Measurements from ENCODE around the gene TAGAP. TPM values are rescaled to one million over a fixed set of nuclear protein-coding genes. Genes with fewer than 3 reads are reported as not detected.

TAGAP gene
- total and polyA plus RNA-seq, 7 donors, result 0.06 to 1.2 (median 0.42) TPM

DNA sequence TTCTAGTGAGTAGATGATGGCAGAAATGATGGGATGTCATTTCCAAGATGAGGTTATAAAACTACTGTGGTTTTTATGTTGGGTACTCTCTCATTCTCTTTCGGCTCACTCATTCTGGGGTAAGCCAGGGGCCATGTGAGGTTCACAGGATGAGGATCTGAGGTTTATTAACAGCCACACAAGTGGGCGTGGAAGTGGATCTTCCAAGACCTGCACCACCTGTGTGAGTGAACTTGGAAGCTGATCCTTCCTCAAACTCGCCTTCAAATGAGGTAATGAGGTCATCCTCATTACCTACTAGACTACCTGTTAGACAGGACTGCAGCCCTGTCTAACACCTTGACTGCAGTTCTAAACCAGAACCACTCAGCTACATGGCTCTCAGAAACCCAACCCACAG, 45.1 kb upstream of the TAGAP start:
- Histone ChIP-seq H3K27ac (no peak overlapping the region), H3K27me3 (ENCODE audit: insufficient read depth in 3 of 3, low read length in 2 of 3) (no peaks in the 10 kb centered on the region), H3K4me1 (no peaks in the 10 kb centered on the region), H3K9me3 (no peaks in the 10 kb centered on the region), H3K36me3 (ENCODE audit: insufficient read depth in 1 of 2, low read depth in 1 of 2) (no peaks in the 10 kb centered on the region), H3K4me3 (no peak overlapping the region)
- TF ChIP-seq, protein P1, sequence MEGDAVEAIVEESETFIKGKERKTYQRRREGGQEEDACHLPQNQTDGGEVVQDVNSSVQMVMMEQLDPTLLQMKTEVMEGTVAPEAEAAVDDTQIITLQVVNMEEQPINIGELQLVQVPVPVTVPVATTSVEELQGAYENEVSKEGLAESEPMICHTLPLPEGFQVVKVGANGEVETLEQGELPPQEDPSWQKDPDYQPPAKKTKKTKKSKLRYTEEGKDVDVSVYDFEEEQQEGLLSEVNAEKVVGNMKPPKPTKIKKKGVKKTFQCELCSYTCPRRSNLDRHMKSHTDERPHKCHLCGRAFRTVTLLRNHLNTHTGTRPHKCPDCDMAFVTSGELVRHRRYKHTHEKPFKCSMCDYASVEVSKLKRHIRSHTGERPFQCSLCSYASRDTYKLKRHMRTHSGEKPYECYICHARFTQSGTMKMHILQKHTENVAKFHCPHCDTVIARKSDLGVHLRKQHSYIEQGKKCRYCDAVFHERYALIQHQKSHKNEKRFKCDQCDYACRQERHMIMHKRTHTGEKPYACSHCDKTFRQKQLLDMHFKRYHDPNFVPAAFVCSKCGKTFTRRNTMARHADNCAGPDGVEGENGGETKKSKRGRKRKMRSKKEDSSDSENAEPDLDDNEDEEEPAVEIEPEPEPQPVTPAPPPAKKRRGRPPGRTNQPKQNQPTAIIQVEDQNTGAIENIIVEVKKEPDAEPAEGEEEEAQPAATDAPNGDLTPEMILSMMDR (IDR thresholded peaks at IDR 0.05), result no peak
- no peak for DNase-seq
- WGBS, 3 donors, result 91 to 97% (median 93%) methylated on average over 3 of the region's 3 CpGs
- ATAC-seq, result no peak
- intact Hi-C loops (cut with DNase I), result no loop called here

GRCh38 chr6:159089443-159089842, 44.7 kb upstream of the TAGAP start:
- WGBS, 3 donors, result 93 to 97% (median 96%) methylated on average over 3 of the region's 3 CpGs
- intact Hi-C loops (cut with DNase I), result no loop called here
- TF ChIP-seq, protein P1 (IDR thresholded peaks at IDR 0.05), result no peak
- no peaks in the 10 kb centered on the region for H3K36me3 ChIP-seq (ENCODE audit: insufficient read depth in 1 of 2, low read depth in 1 of 2)
- no peaks in the 10 kb centered on the region for H3K27me3 ChIP-seq (ENCODE audit: insufficient read depth in 3 of 3, low read length in 2 of 3)
- ATAC-seq (no peak), DNase-seq (no peak)
- no peaks in the 10 kb centered on the region for H3K9me3 ChIP-seq
- H3K27ac ChIP-seq, result no peak overlapping the region
- no peaks in the 10 kb centered on the region for H3K4me1 ChIP-seq
- H3K4me3 ChIP-seq, result no peak overlapping the region

DNA sequence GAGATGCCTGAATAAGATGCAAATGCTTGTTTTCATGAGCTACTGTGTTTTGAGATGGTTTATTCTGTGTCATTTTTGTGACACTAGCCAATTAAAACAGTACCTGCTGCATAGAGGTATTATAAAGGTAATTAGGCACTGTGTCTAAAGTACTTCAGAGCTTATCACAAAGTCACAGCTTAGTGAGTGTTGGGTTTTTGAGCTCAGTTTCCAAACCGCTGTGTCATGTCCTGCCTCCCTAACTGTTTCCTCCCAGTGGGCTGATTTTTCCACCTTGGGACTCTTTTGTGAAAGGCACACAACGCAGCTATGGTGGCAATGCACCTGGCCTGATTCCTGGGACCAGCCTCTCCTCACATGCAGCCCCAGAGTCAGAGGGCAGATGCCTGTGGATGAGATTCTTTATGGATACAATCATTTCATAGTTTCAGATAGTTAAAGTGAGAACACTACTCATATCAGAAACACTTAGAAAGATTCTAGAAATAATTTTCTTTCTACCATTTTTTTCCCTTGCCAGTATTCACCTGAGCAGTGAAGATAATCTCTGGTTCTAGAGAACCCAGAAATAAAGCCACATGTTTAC, 41.3 kb upstream of the TAGAP start:
- intact Hi-C loops (cut with DNase I), result no loop called here
- ATAC-seq, result no peak
- H3K36me3 ChIP-seq (ENCODE audit: insufficient read depth in 1 of 2, low read depth in 1 of 2), result no peaks in the 10 kb centered on the region
- H3K4me1 ChIP-seq, result no peaks in the 10 kb centered on the region
- no peaks in the 10 kb centered on the region for H3K9me3 ChIP-seq
- no peaks in the 10 kb centered on the region for H3K27me3 ChIP-seq (ENCODE audit: insufficient read depth in 3 of 3, low read length in 2 of 3)
- no peak overlapping the region for H3K27ac ChIP-seq
- no peak for DNase-seq
- no peak overlapping the region for H3K4me3 ChIP-seq
- 79 to 84% (median 81%) methylated on average over 2 of the region's 2 CpGs for WGBS, 3 donors
- TF ChIP-seq, protein P1 (IDR thresholded peaks at IDR 0.05), result no peak

- Histone ChIP-seq H3K4me1 (no peaks in the 10 kb centered on the region), H3K27me3 (ENCODE audit: insufficient read depth in 3 of 3, low read length in 2 of 3) (no peaks in the 10 kb centered on the region), H3K9me3 (no peaks in the 10 kb centered on the region), H3K4me3 (no peak overlapping the region), H3K27ac (no peak overlapping the region), H3K36me3 (ENCODE audit: insufficient read depth in 1 of 2, low read depth in 1 of 2) (no peaks in the 10 kb centered on the region)
- TF ChIP-seq, protein P1 (IDR thresholded peaks at IDR 0.05), result no peak
- WGBS, 3 donors, result 92 to 93% (median 92%) methylated on average over 7 of the region's 7 CpGs
- no peak for ATAC-seq
- DNase-seq, result no peak
- intact Hi-C loops (cut with DNase I), result no loop called here
These were observed 40.7 kb upstream of the TAGAP start for GRCh38 chr6:159085396-159085895.

All from psoas muscle (tissue), 8 donors.